Measurements from ENCODE around the gene EHBP1L1. TPM values are rescaled to one million over a fixed set of nuclear protein-coding genes. Genes with fewer than 3 reads are reported as not detected.

EHBP1L1 gene
- total and polyA plus RNA-seq, 2 of the 13 experiments (the other 11 are each of a cell fraction or from before 2014, with no cell fraction given), result 8.3 to 10.6 TPM

DNA sequence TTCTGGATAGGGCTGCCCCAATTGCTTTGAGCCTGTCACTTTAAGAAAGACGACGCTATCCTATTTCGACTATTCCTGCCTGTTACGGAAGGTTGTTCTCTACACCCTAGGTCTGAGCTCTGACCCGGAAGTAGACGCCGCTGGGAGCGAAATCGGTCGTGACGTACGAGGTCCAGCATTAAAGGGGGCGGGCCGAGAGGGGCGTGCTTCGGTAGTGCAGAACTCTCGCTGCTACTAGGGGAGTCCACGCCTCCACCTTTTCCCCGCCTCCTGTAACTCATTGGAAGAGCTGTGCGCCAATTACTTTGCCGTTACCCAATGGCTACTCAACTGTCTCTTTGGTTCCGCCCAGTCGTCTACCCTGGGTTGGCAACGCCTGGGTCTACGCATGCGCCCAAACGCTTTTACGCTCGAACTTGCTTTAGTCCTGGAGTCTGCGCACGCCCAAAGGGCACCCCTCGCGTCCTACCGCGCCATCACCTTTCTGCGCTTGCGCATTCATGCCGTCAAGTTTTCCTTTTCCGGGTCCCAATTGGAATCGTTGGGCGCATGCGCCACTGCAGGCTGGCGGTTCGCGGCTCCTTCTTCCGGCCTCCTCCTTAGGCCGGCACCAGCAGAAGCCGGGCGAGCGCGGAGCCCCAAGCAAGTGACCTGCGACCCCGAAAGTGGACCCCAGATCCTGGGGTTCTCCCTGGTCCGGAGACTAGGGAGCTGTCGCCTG lies 39.5 kb downstream of the EHBP1L1 start, which contains the start of gene PCNX3 (continued):
- TF ChIP-seq HNRNPK (IDR thresholded peaks at IDR 0.05; ENCODE audit: low read depth, low read length, poor library complexity, severe bottlenecking) (no peak), NFRKB (IDR thresholded peaks at IDR 0.05) (no peak), ZNF121 (CRISPR knock-in tag; IDR thresholded peaks at IDR 0.05) (no peak), ZNF12 (CRISPR knock-in tag; IDR thresholded peaks at IDR 0.05) (no peak), ZNF468 (CRISPR knock-in tag; IDR thresholded peaks at IDR 0.05) (no peak), RFXANK (CRISPR knock-in tag; IDR thresholded peaks at IDR 0.05) (no peak), ZNF24 (IDR thresholded peaks at IDR 0.05) (no peak), MTA1 (CRISPR knock-in tag; IDR thresholded peaks at IDR 0.05; ENCODE audit: borderline replicate concordance) (no peak), THYN1 (CRISPR knock-in tag; IDR thresholded peaks at IDR 0.05; ENCODE audit: borderline replicate concordance, low read depth) (no peak), ZNF224 (CRISPR knock-in tag; IDR thresholded peaks at IDR 0.05) (no peak), CREM (IDR thresholded peaks at IDR 0.05) (peak; percentile 97), CREM (CRISPR knock-in tag; IDR thresholded peaks at IDR 0.05) (no peak), ZNF232 (CRISPR knock-in tag; IDR thresholded peaks at IDR 0.05; ENCODE audit: borderline replicate concordance) (no peak), PPARG (CRISPR knock-in tag; conservative IDR thresholded peaks at IDR 0.05) (no peak)
- TF ChIP-seq, protein P1, sequence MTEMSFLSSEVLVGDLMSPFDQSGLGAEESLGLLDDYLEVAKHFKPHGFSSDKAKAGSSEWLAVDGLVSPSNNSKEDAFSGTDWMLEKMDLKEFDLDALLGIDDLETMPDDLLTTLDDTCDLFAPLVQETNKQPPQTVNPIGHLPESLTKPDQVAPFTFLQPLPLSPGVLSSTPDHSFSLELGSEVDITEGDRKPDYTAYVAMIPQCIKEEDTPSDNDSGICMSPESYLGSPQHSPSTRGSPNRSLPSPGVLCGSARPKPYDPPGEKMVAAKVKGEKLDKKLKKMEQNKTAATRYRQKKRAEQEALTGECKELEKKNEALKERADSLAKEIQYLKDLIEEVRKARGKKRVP (CRISPR knock-in tag; IDR thresholded peaks at IDR 0.05), result no peak
- TF ChIP-seq, protein P2, sequence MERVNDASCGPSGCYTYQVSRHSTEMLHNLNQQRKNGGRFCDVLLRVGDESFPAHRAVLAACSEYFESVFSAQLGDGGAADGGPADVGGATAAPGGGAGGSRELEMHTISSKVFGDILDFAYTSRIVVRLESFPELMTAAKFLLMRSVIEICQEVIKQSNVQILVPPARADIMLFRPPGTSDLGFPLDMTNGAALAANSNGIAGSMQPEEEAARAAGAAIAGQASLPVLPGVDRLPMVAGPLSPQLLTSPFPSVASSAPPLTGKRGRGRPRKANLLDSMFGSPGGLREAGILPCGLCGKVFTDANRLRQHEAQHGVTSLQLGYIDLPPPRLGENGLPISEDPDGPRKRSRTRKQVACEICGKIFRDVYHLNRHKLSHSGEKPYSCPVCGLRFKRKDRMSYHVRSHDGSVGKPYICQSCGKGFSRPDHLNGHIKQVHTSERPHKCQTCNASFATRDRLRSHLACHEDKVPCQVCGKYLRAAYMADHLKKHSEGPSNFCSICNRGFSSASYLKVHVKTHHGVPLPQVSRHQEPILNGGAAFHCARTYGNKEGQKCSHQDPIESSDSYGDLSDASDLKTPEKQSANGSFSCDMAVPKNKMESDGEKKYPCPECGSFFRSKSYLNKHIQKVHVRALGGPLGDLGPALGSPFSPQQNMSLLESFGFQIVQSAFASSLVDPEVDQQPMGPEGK (CRISPR knock-in tag; IDR thresholded peaks at IDR 0.05), result peak; percentile 41; the same call in 1 of the 2 replicates
- TF ChIP-seq, protein P3, sequence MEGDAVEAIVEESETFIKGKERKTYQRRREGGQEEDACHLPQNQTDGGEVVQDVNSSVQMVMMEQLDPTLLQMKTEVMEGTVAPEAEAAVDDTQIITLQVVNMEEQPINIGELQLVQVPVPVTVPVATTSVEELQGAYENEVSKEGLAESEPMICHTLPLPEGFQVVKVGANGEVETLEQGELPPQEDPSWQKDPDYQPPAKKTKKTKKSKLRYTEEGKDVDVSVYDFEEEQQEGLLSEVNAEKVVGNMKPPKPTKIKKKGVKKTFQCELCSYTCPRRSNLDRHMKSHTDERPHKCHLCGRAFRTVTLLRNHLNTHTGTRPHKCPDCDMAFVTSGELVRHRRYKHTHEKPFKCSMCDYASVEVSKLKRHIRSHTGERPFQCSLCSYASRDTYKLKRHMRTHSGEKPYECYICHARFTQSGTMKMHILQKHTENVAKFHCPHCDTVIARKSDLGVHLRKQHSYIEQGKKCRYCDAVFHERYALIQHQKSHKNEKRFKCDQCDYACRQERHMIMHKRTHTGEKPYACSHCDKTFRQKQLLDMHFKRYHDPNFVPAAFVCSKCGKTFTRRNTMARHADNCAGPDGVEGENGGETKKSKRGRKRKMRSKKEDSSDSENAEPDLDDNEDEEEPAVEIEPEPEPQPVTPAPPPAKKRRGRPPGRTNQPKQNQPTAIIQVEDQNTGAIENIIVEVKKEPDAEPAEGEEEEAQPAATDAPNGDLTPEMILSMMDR (CRISPR knock-in tag; IDR thresholded peaks at IDR 0.05), result 0 out of 2 replicates have a peak, but pooled peaks have one; percentile 9
- TF ChIP-seq, protein P4, sequence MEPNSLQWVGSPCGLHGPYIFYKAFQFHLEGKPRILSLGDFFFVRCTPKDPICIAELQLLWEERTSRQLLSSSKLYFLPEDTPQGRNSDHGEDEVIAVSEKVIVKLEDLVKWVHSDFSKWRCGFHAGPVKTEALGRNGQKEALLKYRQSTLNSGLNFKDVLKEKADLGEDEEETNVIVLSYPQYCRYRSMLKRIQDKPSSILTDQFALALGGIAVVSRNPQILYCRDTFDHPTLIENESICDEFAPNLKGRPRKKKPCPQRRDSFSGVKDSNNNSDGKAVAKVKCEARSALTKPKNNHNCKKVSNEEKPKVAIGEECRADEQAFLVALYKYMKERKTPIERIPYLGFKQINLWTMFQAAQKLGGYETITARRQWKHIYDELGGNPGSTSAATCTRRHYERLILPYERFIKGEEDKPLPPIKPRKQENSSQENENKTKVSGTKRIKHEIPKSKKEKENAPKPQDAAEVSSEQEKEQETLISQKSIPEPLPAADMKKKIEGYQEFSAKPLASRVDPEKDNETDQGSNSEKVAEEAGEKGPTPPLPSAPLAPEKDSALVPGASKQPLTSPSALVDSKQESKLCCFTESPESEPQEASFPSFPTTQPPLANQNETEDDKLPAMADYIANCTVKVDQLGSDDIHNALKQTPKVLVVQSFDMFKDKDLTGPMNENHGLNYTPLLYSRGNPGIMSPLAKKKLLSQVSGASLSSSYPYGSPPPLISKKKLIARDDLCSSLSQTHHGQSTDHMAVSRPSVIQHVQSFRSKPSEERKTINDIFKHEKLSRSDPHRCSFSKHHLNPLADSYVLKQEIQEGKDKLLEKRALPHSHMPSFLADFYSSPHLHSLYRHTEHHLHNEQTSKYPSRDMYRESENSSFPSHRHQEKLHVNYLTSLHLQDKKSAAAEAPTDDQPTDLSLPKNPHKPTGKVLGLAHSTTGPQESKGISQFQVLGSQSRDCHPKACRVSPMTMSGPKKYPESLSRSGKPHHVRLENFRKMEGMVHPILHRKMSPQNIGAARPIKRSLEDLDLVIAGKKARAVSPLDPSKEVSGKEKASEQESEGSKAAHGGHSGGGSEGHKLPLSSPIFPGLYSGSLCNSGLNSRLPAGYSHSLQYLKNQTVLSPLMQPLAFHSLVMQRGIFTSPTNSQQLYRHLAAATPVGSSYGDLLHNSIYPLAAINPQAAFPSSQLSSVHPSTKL (CRISPR knock-in tag; IDR thresholded peaks at IDR 0.05), result 0 out of 2 replicates have a peak, but pooled peaks have one; percentile 22
- TF ChIP-seq, protein P5, sequence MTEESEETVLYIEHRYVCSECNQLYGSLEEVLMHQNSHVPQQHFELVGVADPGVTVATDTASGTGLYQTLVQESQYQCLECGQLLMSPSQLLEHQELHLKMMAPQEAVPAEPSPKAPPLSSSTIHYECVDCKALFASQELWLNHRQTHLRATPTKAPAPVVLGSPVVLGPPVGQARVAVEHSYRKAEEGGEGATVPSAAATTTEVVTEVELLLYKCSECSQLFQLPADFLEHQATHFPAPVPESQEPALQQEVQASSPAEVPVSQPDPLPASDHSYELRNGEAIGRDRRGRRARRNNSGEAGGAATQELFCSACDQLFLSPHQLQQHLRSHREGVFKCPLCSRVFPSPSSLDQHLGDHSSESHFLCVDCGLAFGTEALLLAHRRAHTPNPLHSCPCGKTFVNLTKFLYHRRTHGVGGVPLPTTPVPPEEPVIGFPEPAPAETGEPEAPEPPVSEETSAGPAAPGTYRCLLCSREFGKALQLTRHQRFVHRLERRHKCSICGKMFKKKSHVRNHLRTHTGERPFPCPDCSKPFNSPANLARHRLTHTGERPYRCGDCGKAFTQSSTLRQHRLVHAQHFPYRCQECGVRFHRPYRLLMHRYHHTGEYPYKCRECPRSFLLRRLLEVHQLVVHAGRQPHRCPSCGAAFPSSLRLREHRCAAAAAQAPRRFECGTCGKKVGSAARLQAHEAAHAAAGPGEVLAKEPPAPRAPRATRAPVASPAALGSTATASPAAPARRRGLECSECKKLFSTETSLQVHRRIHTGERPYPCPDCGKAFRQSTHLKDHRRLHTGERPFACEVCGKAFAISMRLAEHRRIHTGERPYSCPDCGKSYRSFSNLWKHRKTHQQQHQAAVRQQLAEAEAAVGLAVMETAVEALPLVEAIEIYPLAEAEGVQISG (CRISPR knock-in tag; IDR thresholded peaks at IDR 0.05), result peak; percentile 89

All from HepG2 (cell line).